Gastrocnemius medialis (tissue), 4 donors: ENCODE results near the gene KLHDC9. TPM values are rescaled to one million over a fixed set of nuclear protein-coding genes. Genes with fewer than 3 reads are reported as not detected.

ENCODE experiments used
- ATAC-seq, 2 donors: fragments of 150-250 bp; one replicate each; pipeline ENCODE4 v1.9.1; 2016
- DNase-seq, 2 donors: peaks; one replicate each; pipeline ENCODE4 v3.0.0-alpha.2; 2019
- H3K27ac ChIP-seq, 4 donors: fragments of 200-600 bp; sonication (generic); 1 replicate in 1 of 4; 2 replicates in 3 of 4; pipeline ENCODE4 v1.5.1; 2016 to 2018; ENCODE audit warnings: mild to moderate bottlenecking in 2 of 4, moderate library complexity in 1 of 4
- H3K27me3 ChIP-seq, 3 donors: fragments of 200-600 bp; sonication (generic) in 2 of 3; 1 replicate in 1 of 3; 2 replicates in 2 of 3; pipeline versions ENCODE4 v1.5.1 to v1.6.0; 2016 to 2019; ENCODE audit warnings: mild to moderate bottlenecking in 1 of 3, moderate library complexity in 1 of 3
- H3K36me3 ChIP-seq, 2 donors: fragments of 200-600 bp; sonication (generic) in 1 of 2; one replicate each; pipeline ENCODE4 v1.5.1; 2017 to 2018
- H3K4me1 ChIP-seq, 2 donors: fragments of 200-600 bp; sonication (generic) in 1 of 2; one replicate each; pipeline ENCODE4 v1.5.1; 2016 to 2017; ENCODE audit warnings: mild to moderate bottlenecking in 2 of 2
- H3K4me3 ChIP-seq, 4 donors: fragments of 200-600 bp; sonication (generic) in 3 of 4; 1 replicate in 1 of 4; 2 replicates in 3 of 4; pipeline ENCODE4 v1.5.1; 2016 to 2019; ENCODE audit warnings: mild to moderate bottlenecking in 2 of 4
- H3K9me3 ChIP-seq, 3 donors: fragments of 200-600 bp; sonication (generic) in 2 of 3; 1 replicate in 1 of 3; 2 replicates in 2 of 3; pipeline ENCODE4 v1.5.1; 2016 to 2019
- POLR2A ChIP-seq, 2 donors: fragments of 450-650 bp; IDR thresholded peaks; one replicate each; pipeline ENCODE4 v1.6.1; 2017; ENCODE audit warnings: antibody characterized with exemption in 2 of 2, mild to moderate bottlenecking in 2 of 2, moderate library complexity in 2 of 2
- in situ Hi-C, 4 donors: fragments of 200-750 bp; cut with MboI; loops; one replicate each; pipeline versions ENCODE4 v1.15.0 to v1.8.0; 2017; ENCODE audit warnings: low sequenced_read_pairs in 4 of 4
- intact Hi-C: fragments of 100-400 bp; cut with DNase I; formaldehyde crosslinking; loops from one replicate; pipeline ENCODE4 v1.15.1; 2023; ENCODE audit warnings: low total_unique reads
- total RNA-seq, 4 donors: library from RNA; depleted of rRNA; stranded (reverse); fragments of >200 nt; gene quantifications; one replicate each; pipeline versions ENCODE4 v1.1.0 to v1.2.3, GENCODE V29; 2016
- TF ChIP-seq, protein P1 (sequence below), 5 experiments: fragments of 450-650 bp in 3 of 5; fragments of 200-600 bp in 2 of 5; sonication (generic) in 2 of 5; IDR thresholded peaks in 4 of 5; conservative IDR thresholded peaks in 1 of 5; 1 replicate in 4 of 5; 2 replicates in 1 of 5; pipeline ENCODE4 v1.5.1; 2016 to 2019; ENCODE audit warnings: antibody characterized with exemption in 5 of 5, mild to moderate bottlenecking in 3 of 5, moderate library complexity in 3 of 5

KLHDC9 gene
- total RNA-seq, 4 donors from 2014 or later = 0.89 to 2.4 (median 1.3) TPM

DNA sequence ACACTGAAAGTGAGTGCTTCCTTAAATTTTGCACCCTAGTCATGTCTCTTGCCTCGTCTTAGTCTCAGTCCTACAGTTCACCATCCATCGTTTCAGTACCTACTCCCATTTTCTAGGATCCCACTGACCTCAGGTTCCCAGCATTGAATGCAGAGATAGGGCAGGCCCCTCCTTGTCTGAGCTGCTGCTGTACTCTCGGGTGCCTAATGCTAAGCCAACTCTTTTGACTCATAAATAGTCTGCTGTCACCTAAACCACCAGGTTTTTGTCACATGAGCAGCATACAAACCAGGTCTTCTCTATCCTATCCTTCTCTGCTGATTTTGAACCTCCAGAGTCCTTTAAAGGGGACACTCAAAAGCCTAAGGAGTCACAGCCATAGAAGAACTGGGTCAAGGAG lies 31.5 kb upstream of the KLHDC9 start:
- Histone ChIP-seq H3K9me3 (no peaks in the 10 kb centered on the region), H3K4me3 (no peak overlapping the region), H3K27me3 (peaks cover 0 to 10% (median 0%) of the 10 kb centered on the region in 3 donors), H3K4me1 (no peaks in the 10 kb centered on the region), H3K36me3 (no peaks in the 10 kb centered on the region), H3K27ac (no peak overlapping the region)
- ATAC-seq (no peak), DNase-seq (no peak)
- intact Hi-C loops (no loop called here), in situ Hi-C loops (no loop called here)
- no peak for TF ChIP-seq POLR2A (IDR thresholded peaks at IDR 0.05)
- TF ChIP-seq, protein P1, sequence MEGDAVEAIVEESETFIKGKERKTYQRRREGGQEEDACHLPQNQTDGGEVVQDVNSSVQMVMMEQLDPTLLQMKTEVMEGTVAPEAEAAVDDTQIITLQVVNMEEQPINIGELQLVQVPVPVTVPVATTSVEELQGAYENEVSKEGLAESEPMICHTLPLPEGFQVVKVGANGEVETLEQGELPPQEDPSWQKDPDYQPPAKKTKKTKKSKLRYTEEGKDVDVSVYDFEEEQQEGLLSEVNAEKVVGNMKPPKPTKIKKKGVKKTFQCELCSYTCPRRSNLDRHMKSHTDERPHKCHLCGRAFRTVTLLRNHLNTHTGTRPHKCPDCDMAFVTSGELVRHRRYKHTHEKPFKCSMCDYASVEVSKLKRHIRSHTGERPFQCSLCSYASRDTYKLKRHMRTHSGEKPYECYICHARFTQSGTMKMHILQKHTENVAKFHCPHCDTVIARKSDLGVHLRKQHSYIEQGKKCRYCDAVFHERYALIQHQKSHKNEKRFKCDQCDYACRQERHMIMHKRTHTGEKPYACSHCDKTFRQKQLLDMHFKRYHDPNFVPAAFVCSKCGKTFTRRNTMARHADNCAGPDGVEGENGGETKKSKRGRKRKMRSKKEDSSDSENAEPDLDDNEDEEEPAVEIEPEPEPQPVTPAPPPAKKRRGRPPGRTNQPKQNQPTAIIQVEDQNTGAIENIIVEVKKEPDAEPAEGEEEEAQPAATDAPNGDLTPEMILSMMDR (IDR thresholded peaks at IDR 0.05 in 4 of 5, conservative IDR thresholded peaks at IDR 0.05 in 1 of 5) = no peak

- Histone ChIP-seq H3K4me1 (no peaks in the 10 kb centered on the region), H3K27ac (peak overlapping the region in 1 of 4 donors; percentile 34), H3K36me3 (no peaks in the 10 kb centered on the region), H3K9me3 (no peaks in the 10 kb centered on the region), H3K4me3 (peak overlapping the region in 1 of 4 donors; percentile 41), H3K27me3 (peaks cover 0 to 10% (median 0%) of the 10 kb centered on the region in 3 donors)
- peak; percentile 37 to 49 for DNase-seq
- no peak for ATAC-seq
- TF ChIP-seq POLR2A (IDR thresholded peaks at IDR 0.05) = no peak
- TF ChIP-seq, protein P1 (IDR thresholded peaks at IDR 0.05 in 4 of 5, conservative IDR thresholded peaks at IDR 0.05 in 1 of 5) = no peak
- in situ Hi-C loops (no loop called here), intact Hi-C loops (no loop called here)
These were observed 29.6 kb upstream of the KLHDC9 start for GRCh38 chr1:161068306-161069234.

DNA sequence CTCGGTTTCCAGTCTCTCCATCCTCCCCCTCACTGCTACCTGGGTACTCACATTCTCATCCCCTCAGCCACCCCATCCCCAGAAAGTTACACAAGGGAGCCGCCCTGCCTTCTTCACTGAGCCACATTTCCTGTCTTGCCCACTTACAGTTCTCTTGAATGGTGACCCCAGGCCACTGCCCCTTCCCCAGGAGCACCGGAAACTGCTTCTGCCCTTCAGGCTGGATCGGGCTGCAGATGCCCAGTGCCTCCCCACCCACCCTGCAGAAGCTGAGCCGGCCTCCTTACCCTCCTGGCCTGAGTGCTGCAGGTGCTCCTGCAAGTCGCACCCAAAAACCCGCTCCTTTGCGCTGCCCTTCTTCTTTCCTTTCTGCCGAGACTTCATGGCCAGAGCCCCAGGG lies 28.9 kb upstream of the KLHDC9 start:
- no peak for DNase-seq
- TF ChIP-seq POLR2A (IDR thresholded peaks at IDR 0.05) = no peak
- TF ChIP-seq, protein P1 (IDR thresholded peaks at IDR 0.05 in 4 of 5, conservative IDR thresholded peaks at IDR 0.05 in 1 of 5) = no peak
- intact Hi-C loops = no loop called here
- Histone ChIP-seq H3K27me3 (peaks cover 0 to 10% (median 0%) of the 10 kb centered on the region in 3 donors), H3K4me1 (no peaks in the 10 kb centered on the region), H3K36me3 (no peaks in the 10 kb centered on the region), H3K9me3 (no peaks in the 10 kb centered on the region), H3K4me3 (peak overlapping the region in 1 of 4 donors; percentile 41), H3K27ac (peak overlapping the region in 2 of 4 donors; percentile 9 to 34)
- in situ Hi-C loops = no loop called here
- no peak for ATAC-seq

DNA sequence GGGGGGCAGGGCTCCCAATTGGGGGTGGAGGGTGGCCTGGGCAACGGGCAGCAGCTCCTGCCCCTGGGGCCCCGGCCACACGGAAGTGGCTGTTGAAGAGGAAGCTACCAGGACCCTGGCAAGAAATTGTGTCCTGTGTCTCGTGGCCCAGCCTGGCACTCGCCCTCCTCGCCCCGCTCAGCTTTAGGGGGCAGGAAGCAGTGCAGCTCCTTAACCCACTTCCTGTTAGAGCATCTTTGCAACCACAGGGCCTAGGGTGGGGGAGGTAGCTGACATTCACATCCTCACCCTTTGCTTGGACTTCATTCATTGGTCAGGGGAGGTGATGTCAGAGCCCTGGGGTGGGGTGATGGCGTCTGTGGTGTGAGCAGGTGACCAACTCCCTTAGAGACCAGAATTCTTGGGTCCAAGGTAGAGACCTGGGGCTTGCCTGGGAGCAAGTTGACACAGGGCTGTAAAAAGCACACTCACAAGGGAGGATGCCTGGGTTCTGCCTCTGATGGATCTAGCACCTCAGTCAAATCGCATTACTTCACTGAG lies 28.4 kb upstream of the KLHDC9 start, which contains the start of gene ARHGAP30:
Gene ARHGAP30, minus strand, starts transcription at position 161 of the 540 bp plus-strand sequence. CDS start 267 bp downstream, outside the sequence.
- Histone ChIP-seq H3K9me3 (no peaks in the 10 kb centered on the region), H3K4me3 (peak within 1 kb of the TSS in 1 of 4 donors; percentile 41), H3K27me3 (peaks cover 0 to 7% (median 0%) of the 10 kb centered on the region in 3 donors), H3K27ac (peak within 1 kb of the TSS in 2 of 4 donors; percentile 9 to 34), H3K4me1 (no peaks in the 10 kb centered on the region), H3K36me3 (no peaks in the 10 kb centered on the region)
- intact Hi-C loops = no loop called here
- in situ Hi-C loops = no loop called here
- DNase-seq (peak; percentile 29 to 62), ATAC-seq (peak in 1 of 2 donors; percentile 31)
- TF ChIP-seq, protein P1 (IDR thresholded peaks at IDR 0.05 in 4 of 5, conservative IDR thresholded peaks at IDR 0.05 in 1 of 5) = no peak
- peak in 1 of 2 donors; percentile 25 for TF ChIP-seq POLR2A (IDR thresholded peaks at IDR 0.05)
